Neural cell (in vitro differentiated cells): ENCODE measurements around the gene SEC24D. TPM values are rescaled to one million over a fixed set of nuclear protein-coding genes. Genes with fewer than 3 reads are reported as not detected.

Source experiments
- H2AFZ ChIP-seq: fragments of 200-600, 300-800 bp; sonication (generic), shearing (Covaris generic); 2 replicates; pipeline ENCODE4 v1.6.0; 2014; ENCODE audit warnings: low read depth, mild to moderate bottlenecking, antibody characterized with exemption, low read length, moderate library complexity
- H3F3A ChIP-seq: fragments of 200-600 bp; shearing (Covaris generic); 2 replicates; pipeline ENCODE4 v1.6.1; 2016; ENCODE audit warnings: mild to moderate bottlenecking, moderate library complexity, mixed read lengths, antibody characterized with exemption, low read length; ENCODE audit not compliant: insufficient read depth, poor library complexity, severe bottlenecking
- H3K27ac ChIP-seq: fragments of 200-600, 300-800 bp; sonication (generic), shearing (Covaris generic); 2 replicates; pipeline ENCODE4 v1.5.1; 2014; ENCODE audit warnings: mild to moderate bottlenecking, low read length, moderate library complexity
- H3K27me3 ChIP-seq: fragments of 300-800, 200-600 bp; sonication (generic), shearing (Covaris generic); 2 replicates; pipeline ENCODE4 v1.6.0; 2014; ENCODE audit warnings: mild to moderate bottlenecking, low read depth, low read length, moderate library complexity; ENCODE audit not compliant: insufficient read depth
- H3K36me3 ChIP-seq: fragments of 300-800, 200-600 bp; sonication (generic), shearing (Covaris generic); 2 replicates; pipeline ENCODE4 v1.5.1; 2014; ENCODE audit warnings: mild to moderate bottlenecking, antibody characterized with exemption, low read length, moderate library complexity; ENCODE audit not compliant: insufficient read depth
- H3K4me2 ChIP-seq: fragments of 300-800, 200-600 bp; sonication (generic), shearing (Covaris generic); 2 replicates; pipeline ENCODE4 v1.6.0; 2014; ENCODE audit warnings: mild to moderate bottlenecking, low read length
- H3K4me3 ChIP-seq: fragments of 300-800, 200-600 bp; sonication (generic), shearing (Covaris generic); 2 replicates; pipeline ENCODE4 v1.5.1; 2014; ENCODE audit warnings: mild to moderate bottlenecking, low read length, moderate library complexity
- H3K79me2 ChIP-seq: fragments of 200-600 bp; shearing (Covaris generic); replicated peaks from 2 replicates; pipeline ENCODE4 v1.6.0; 2014; ENCODE audit warnings: mild to moderate bottlenecking, low read length, moderate library complexity; ENCODE audit not compliant: insufficient read depth
- H3K9ac ChIP-seq: fragments of 300-800, 200-600 bp; sonication (generic), shearing (Covaris generic); 2 replicates; pipeline ENCODE4 v1.6.1; 2016; ENCODE audit warnings: mild to moderate bottlenecking, low read length, mixed read lengths
- H3K9me2 ChIP-seq: fragments of 200-600 bp; shearing (Covaris generic); 2 replicates; pipeline ENCODE4 v1.6.1; 2016; ENCODE audit warnings: mild to moderate bottlenecking, low read length, mixed read lengths; ENCODE audit not compliant: insufficient read depth
- H3K9me3 ChIP-seq: fragments of 200-600, 300-800 bp; sonication (generic), shearing (Covaris generic); 2 replicates; pipeline ENCODE4 v1.6.1; 2016; ENCODE audit warnings: mild to moderate bottlenecking, mixed run types, low read length, moderate library complexity, mixed read lengths
- H4K20me1 ChIP-seq: fragments of 200-600 bp; shearing (Covaris generic); 2 replicates; pipeline ENCODE4 v1.6.1; 2016; ENCODE audit warnings: mild to moderate bottlenecking, mixed run types; ENCODE audit not compliant: insufficient read depth
- EP300 ChIP-seq: fragments of 450-650 bp; conservative IDR thresholded peaks from 2 replicates; pipeline ENCODE4 v1.6.1; 2014; ENCODE audit warnings: antibody characterized with exemption, mild to moderate bottlenecking, moderate library complexity; ENCODE audit not compliant: poor library complexity, severe bottlenecking
- EZH2 ChIP-seq: fragments of 200-600, 300-800 bp; shearing (Covaris generic), sonication (generic); IDR thresholded peaks from 2 replicates; pipeline ENCODE4 v1.6.1; 2014; ENCODE audit warnings: antibody characterized with exemption, low read length, borderline replicate concordance, mild to moderate bottlenecking; ENCODE audit not compliant: insufficient read depth, poor library complexity, severe bottlenecking
- MXI1 ChIP-seq: fragments of 450-650 bp; conservative IDR thresholded peaks from 2 replicates; pipeline ENCODE4 v1.6.1; 2014; ENCODE audit warnings: antibody characterized with exemption, mild to moderate bottlenecking; ENCODE audit not compliant: poor library complexity, severe bottlenecking
- POLR2AphosphoS5 ChIP-seq: IDR thresholded peaks from 2 replicates; pipeline ENCODE4 v1.6.1; 2012
- RAD21 ChIP-seq: fragments of 450-650 bp; conservative IDR thresholded peaks from 2 replicates; pipeline ENCODE4 v1.6.1; 2014; ENCODE audit warnings: antibody characterized with exemption, mild to moderate bottlenecking, moderate library complexity
- SMC3 ChIP-seq: fragments of 450-650 bp; conservative IDR thresholded peaks from 2 replicates; pipeline ENCODE4 v1.6.1; 2014; ENCODE audit warnings: antibody characterized with exemption, mild to moderate bottlenecking, moderate library complexity; ENCODE audit not compliant: poor library complexity
- TAF1 ChIP-seq: IDR thresholded peaks from 2 replicates; pipeline ENCODE4 v1.6.1; 2012; ENCODE audit warnings: low read depth
- polyA plus RNA-seq: library from polyadenylated mRNA; depleted of rRNA; stranded (reverse); fragments of >200 nt; gene quantifications from 2 replicates; pipeline ENCODE4 v1.2.3, GENCODE V29; 2014
- TF ChIP-seq, protein P1 (sequence below): IDR thresholded peaks from 2 replicates; pipeline ENCODE4 v1.6.1; 2012; ENCODE audit warnings: borderline replicate concordance
- TF ChIP-seq, protein P2 (sequence below): fragments of 450-650 bp; IDR thresholded peaks from 2 replicates; pipeline ENCODE4 v1.5.1; 2014; ENCODE audit warnings: antibody characterized with exemption, mild to moderate bottlenecking, moderate library complexity; ENCODE audit not compliant: poor library complexity, severe bottlenecking

Gene SEC24D
- polyA plus RNA-seq, 1 donor from 2014 or later, result 7.8 TPM

DNA sequence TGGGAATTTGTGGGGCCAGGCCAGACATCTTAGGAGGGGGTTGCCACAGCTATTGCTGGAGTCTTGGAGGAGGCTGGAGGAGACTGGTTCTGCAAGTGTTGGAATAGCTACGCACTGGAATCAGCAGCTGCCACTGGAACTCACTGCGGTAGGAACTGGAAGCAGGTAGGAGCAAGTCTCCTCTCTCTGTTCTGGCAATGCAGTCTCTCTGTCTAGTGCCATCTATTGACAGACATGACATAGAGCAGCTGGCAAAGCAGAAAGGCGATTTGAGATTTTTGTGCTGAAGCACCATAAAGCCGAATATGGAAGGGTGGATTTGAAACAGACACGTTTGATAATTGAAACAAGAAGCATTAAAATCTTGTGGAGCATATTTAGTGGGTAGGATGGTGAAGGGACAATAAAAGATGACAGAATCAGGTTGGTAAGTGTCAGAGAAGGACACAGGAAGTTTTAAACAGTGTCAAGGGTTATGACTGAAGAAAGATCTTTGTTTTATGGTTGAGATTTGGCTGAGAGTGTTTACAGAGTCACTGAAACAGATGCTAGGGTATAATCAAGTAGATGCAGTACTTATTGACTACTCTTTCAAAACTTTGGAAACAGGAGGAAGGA lies 29.3 kb upstream of the SEC24D start:
- no peak overlapping the region for H3K9ac ChIP-seq
- no peaks in the 10 kb centered on the region for H3K79me2 ChIP-seq
- no peak overlapping the region for H3K4me3 ChIP-seq
- no peaks in the 10 kb centered on the region for H3K9me3 ChIP-seq
- no peaks in the 10 kb centered on the region for H3K36me3 ChIP-seq
- no peak overlapping the region for H3K27ac ChIP-seq
- H3K9me2 ChIP-seq, result no peaks in the 10 kb centered on the region
- H2AFZ ChIP-seq, result no peak overlapping the region
- H3F3A ChIP-seq, result no peaks in the 10 kb centered on the region
- TF ChIP-seq RAD21 (peak; percentile 63), EZH2 (no peak), POLR2AphosphoS5 (no peak), TAF1 (no peak), MXI1 (no peak), SMC3 (peak; percentile 66), EP300 (no peak)
- TF ChIP-seq, protein P1, sequence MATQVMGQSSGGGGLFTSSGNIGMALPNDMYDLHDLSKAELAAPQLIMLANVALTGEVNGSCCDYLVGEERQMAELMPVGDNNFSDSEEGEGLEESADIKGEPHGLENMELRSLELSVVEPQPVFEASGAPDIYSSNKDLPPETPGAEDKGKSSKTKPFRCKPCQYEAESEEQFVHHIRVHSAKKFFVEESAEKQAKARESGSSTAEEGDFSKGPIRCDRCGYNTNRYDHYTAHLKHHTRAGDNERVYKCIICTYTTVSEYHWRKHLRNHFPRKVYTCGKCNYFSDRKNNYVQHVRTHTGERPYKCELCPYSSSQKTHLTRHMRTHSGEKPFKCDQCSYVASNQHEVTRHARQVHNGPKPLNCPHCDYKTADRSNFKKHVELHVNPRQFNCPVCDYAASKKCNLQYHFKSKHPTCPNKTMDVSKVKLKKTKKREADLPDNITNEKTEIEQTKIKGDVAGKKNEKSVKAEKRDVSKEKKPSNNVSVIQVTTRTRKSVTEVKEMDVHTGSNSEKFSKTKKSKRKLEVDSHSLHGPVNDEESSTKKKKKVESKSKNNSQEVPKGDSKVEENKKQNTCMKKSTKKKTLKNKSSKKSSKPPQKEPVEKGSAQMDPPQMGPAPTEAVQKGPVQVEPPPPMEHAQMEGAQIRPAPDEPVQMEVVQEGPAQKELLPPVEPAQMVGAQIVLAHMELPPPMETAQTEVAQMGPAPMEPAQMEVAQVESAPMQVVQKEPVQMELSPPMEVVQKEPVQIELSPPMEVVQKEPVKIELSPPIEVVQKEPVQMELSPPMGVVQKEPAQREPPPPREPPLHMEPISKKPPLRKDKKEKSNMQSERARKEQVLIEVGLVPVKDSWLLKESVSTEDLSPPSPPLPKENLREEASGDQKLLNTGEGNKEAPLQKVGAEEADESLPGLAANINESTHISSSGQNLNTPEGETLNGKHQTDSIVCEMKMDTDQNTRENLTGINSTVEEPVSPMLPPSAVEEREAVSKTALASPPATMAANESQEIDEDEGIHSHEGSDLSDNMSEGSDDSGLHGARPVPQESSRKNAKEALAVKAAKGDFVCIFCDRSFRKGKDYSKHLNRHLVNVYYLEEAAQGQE, result no peak
- TF ChIP-seq, protein P2, sequence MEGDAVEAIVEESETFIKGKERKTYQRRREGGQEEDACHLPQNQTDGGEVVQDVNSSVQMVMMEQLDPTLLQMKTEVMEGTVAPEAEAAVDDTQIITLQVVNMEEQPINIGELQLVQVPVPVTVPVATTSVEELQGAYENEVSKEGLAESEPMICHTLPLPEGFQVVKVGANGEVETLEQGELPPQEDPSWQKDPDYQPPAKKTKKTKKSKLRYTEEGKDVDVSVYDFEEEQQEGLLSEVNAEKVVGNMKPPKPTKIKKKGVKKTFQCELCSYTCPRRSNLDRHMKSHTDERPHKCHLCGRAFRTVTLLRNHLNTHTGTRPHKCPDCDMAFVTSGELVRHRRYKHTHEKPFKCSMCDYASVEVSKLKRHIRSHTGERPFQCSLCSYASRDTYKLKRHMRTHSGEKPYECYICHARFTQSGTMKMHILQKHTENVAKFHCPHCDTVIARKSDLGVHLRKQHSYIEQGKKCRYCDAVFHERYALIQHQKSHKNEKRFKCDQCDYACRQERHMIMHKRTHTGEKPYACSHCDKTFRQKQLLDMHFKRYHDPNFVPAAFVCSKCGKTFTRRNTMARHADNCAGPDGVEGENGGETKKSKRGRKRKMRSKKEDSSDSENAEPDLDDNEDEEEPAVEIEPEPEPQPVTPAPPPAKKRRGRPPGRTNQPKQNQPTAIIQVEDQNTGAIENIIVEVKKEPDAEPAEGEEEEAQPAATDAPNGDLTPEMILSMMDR, result peak; percentile 75
- no peaks in the 10 kb centered on the region for H3K27me3 ChIP-seq
- no peaks in the 10 kb centered on the region for H4K20me1 ChIP-seq
- H3K4me2 ChIP-seq, result no peak overlapping the region

DNA sequence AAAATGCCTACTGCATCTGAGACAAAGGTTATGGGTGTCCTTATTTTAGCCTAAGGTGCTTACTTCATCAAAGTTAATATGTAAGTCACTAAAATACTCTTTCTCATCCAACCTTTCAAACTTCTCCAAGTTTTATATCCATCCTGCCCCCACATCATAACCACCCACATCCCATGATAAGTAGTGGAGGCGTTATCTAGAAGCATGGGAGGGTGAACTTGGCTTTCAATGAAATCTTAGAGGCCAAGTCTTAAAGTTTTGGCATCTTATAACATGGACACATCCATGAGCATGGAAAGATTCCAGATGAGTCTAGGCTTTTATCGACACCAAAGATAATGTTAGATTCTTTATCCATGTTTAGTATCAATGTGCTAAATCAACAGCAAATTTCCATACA lies 22.9 kb upstream of the SEC24D start:
- H3K36me3 ChIP-seq, result no peaks in the 10 kb centered on the region
- no peaks in the 10 kb centered on the region for H3K9me3 ChIP-seq
- no peaks in the 10 kb centered on the region for H3K9me2 ChIP-seq
- no peak overlapping the region for H3K9ac ChIP-seq
- TF ChIP-seq MXI1, result no peak
- no peak for TF ChIP-seq EP300
- H2AFZ ChIP-seq, result no peak overlapping the region
- no peaks in the 10 kb centered on the region for H3K79me2 ChIP-seq
- H3F3A ChIP-seq, result no peaks in the 10 kb centered on the region
- no peak overlapping the region for H3K27ac ChIP-seq
- no peaks in the 10 kb centered on the region for H4K20me1 ChIP-seq
- H3K4me2 ChIP-seq, result no peak overlapping the region
- no peaks in the 10 kb centered on the region for H3K27me3 ChIP-seq
- H3K4me3 ChIP-seq, result no peak overlapping the region

DNA sequence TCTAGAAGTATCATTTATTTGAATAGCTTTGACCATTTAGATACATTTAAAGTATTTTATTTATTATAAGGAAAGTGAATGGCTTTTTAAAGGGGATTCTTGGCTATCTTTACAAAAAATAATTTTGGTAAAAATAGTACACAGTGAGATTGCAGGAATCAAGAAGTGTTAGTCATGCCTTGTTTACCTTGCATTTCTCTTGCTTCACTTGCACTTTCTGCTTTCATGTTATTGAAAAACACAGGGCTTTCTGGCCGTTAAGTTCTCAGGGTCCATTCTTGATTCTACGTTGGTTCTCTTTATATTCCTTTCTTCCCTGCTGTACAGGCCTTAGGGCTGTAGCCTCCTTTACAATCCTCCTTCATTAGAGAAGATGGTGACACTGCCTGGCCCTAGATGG lies 21.8 kb upstream of the SEC24D start:
- Histone ChIP-seq H3K9me3 (no peaks in the 10 kb centered on the region), H3K36me3 (no peaks in the 10 kb centered on the region), H3K9me2 (no peaks in the 10 kb centered on the region), H3K4me3 (no peak overlapping the region), H3K4me2 (no peak overlapping the region), H4K20me1 (no peaks in the 10 kb centered on the region), H2AFZ (no peak overlapping the region), H3K9ac (no peak overlapping the region), H3F3A (no peaks in the 10 kb centered on the region), H3K27me3 (no peaks in the 10 kb centered on the region), H3K79me2 (no peaks in the 10 kb centered on the region), H3K27ac (no peak overlapping the region)
- TF ChIP-seq SMC3, result no peak
- TF ChIP-seq RAD21, result no peak
- TF ChIP-seq, protein P2, result no peak
- no peak for TF ChIP-seq EP300
- TF ChIP-seq, protein P1, result no peak
- no peak for TF ChIP-seq EZH2
- TF ChIP-seq MXI1, result no peak
